ENCODE results near the gene JUNB. TPM values are rescaled to one million over a fixed set of nuclear protein-coding genes. Genes with fewer than 3 reads are reported as not detected.
A peak's percentile ranks its signal among the peaks of the same experiment; 100 is the strongest.

The JUNB gene
- total and polyA plus RNA-seq, 2 of the 13 experiments (the other 11 are each of a cell fraction or from before 2014, with no cell fraction given) = 7.7 to 8.2 TPM

GRCh38 chr19:12801466-12802266, 10.4 kb downstream of the JUNB start, which contains the start of the genes PRDX2 and THSD8 (continued):
- TF ChIP-seq, protein P1, sequence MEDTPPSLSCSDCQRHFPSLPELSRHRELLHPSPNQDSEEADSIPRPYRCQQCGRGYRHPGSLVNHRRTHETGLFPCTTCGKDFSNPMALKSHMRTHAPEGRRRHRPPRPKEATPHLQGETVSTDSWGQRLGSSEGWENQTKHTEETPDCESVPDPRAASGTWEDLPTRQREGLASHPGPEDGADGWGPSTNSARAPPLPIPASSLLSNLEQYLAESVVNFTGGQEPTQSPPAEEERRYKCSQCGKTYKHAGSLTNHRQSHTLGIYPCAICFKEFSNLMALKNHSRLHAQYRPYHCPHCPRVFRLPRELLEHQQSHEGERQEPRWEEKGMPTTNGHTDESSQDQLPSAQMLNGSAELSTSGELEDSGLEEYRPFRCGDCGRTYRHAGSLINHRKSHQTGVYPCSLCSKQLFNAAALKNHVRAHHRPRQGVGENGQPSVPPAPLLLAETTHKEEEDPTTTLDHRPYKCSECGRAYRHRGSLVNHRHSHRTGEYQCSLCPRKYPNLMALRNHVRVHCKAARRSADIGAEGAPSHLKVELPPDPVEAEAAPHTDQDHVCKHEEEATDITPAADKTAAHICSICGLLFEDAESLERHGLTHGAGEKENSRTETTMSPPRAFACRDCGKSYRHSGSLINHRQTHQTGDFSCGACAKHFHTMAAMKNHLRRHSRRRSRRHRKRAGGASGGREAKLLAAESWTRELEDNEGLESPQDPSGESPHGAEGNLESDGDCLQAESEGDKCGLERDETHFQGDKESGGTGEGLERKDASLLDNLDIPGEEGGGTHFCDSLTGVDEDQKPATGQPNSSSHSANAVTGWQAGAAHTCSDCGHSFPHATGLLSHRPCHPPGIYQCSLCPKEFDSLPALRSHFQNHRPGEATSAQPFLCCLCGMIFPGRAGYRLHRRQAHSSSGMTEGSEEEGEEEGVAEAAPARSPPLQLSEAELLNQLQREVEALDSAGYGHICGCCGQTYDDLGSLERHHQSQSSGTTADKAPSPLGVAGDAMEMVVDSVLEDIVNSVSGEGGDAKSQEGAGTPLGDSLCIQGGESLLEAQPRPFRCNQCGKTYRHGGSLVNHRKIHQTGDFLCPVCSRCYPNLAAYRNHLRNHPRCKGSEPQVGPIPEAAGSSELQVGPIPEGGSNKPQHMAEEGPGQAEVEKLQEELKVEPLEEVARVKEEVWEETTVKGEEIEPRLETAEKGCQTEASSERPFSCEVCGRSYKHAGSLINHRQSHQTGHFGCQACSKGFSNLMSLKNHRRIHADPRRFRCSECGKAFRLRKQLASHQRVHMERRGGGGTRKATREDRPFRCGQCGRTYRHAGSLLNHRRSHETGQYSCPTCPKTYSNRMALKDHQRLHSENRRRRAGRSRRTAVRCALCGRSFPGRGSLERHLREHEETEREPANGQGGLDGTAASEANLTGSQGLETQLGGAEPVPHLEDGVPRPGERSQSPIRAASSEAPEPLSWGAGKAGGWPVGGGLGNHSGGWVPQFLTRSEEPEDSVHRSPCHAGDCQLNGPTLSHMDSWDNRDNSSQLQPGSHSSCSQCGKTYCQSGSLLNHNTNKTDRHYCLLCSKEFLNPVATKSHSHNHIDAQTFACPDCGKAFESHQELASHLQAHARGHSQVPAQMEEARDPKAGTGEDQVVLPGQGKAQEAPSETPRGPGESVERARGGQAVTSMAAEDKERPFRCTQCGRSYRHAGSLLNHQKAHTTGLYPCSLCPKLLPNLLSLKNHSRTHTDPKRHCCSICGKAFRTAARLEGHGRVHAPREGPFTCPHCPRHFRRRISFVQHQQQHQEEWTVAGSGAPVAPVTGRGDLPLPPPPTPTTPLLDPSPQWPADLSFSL (CRISPR knock-in tag; IDR thresholded peaks at IDR 0.05) = peak; percentile 37; the same call in 1 of the 2 replicates
- TF ChIP-seq HOXA9 (CRISPR knock-in tag; IDR thresholded peaks at IDR 0.05; ENCODE audit: borderline replicate concordance) (peak; percentile 69; the same call in 1 of the 2 replicates), MTA1 (CRISPR knock-in tag; IDR thresholded peaks at IDR 0.05; ENCODE audit: borderline replicate concordance) (peak; percentile 53), MTERF4 (CRISPR knock-in tag; IDR thresholded peaks at IDR 0.05) (peak; percentile 94), MEIS2 (CRISPR knock-in tag; IDR thresholded peaks at IDR 0.05) (peak; percentile 78), ZNF512B (CRISPR knock-in tag; IDR thresholded peaks at IDR 0.05; ENCODE audit: borderline replicate concordance) (0 out of 2 replicates have a peak, but pooled peaks have one; percentile 89), ZNF101 (CRISPR knock-in tag; IDR thresholded peaks at IDR 0.05; ENCODE audit: borderline replicate concordance, low read depth) (0 out of 2 replicates have a peak, but pooled peaks have one; percentile 39), NFKB2 (CRISPR knock-in tag; IDR thresholded peaks at IDR 0.05; ENCODE audit: borderline replicate concordance) (peak; percentile 74; the same call in 1 of the 2 replicates), HMG20B (CRISPR knock-in tag; conservative IDR thresholded peaks at IDR 0.05) (no peak; the same call in 1 of the 2 replicates), ISX (CRISPR knock-in tag; conservative IDR thresholded peaks at IDR 0.05) (no peak)
- TF ChIP-seq, protein P2, sequence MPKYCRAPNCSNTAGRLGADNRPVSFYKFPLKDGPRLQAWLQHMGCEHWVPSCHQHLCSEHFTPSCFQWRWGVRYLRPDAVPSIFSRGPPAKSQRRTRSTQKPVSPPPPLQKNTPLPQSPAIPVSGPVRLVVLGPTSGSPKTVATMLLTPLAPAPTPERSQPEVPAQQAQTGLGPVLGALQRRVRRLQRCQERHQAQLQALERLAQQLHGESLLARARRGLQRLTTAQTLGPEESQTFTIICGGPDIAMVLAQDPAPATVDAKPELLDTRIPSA (CRISPR knock-in tag; IDR thresholded peaks at IDR 0.05; ENCODE audit: borderline replicate concordance) = 0 out of 2 replicates have a peak, but pooled peaks have one; percentile 47
- TF ChIP-seq, protein P3, sequence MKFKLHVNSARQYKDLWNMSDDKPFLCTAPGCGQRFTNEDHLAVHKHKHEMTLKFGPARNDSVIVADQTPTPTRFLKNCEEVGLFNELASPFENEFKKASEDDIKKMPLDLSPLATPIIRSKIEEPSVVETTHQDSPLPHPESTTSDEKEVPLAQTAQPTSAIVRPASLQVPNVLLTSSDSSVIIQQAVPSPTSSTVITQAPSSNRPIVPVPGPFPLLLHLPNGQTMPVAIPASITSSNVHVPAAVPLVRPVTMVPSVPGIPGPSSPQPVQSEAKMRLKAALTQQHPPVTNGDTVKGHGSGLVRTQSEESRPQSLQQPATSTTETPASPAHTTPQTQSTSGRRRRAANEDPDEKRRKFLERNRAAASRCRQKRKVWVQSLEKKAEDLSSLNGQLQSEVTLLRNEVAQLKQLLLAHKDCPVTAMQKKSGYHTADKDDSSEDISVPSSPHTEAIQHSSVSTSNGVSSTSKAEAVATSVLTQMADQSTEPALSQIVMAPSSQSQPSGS (CRISPR knock-in tag; IDR thresholded peaks at IDR 0.05) = peak; percentile 56
- TF ChIP-seq, protein P4, sequence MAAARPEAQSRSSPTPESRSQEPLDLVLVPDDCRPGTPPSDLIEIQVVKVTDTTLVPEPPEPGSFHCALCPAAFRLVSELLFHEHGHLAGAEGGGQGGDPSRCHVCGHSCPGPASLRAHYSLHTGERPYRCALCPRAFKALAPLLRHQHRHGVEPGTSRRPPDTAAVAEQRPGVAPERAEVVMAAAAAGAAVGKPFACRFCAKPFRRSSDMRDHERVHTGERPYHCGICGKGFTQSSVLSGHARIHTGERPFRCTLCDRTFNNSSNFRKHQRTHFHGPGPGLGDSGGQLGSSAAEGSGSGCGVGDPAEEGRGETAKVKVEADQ (CRISPR knock-in tag; IDR thresholded peaks at IDR 0.05; ENCODE audit: borderline replicate concordance) = peak; percentile 91; the same call in 1 of the 2 replicates

Data from HepG2 (cell line).